PFSK-1 (cell line): ENCODE measurements around the gene RPLP2.

Experiments used
- FOXP2 ChIP-seq: optimal IDR thresholded peaks from 2 replicates; pipeline ENCODE3; 2011; ENCODE audit warnings: borderline replicate concordance, control low read depth, inconsistent platforms; ENCODE audit not compliant: insufficient read depth; ENCODE audit errors: extremely low read length, extremely low read depth
- POLR2AphosphoS5 ChIP-seq: IDR thresholded peaks from 2 replicates; pipeline ENCODE4 v1.6.1; 2012; ENCODE audit warnings: low read depth, mild to moderate bottlenecking, control low read depth, low read length, moderate library complexity
- SIN3A ChIP-seq: IDR thresholded peaks from 2 replicates; pipeline ENCODE4 v1.6.1; 2012; ENCODE audit warnings: mild to moderate bottlenecking, low read length, moderate library complexity, borderline replicate concordance; ENCODE audit not compliant: insufficient read depth
- TAF1 ChIP-seq: IDR thresholded peaks from 2 replicates; pipeline ENCODE4 v1.6.1; 2012; ENCODE audit warnings: low read length, control low read depth, borderline replicate concordance; ENCODE audit not compliant: insufficient read depth

GRCh38 chr11:838441-839279 is 28.9 kb downstream of the RPLP2 start:
- peak; percentile 14; the same call in 1 of the 2 replicates for TF ChIP-seq SIN3A
- no peak; the same call in 1 of the 2 replicates for TF ChIP-seq POLR2AphosphoS5
- TF ChIP-seq TAF1, result no peak; the same call in 1 of the 2 replicates
- no peak for TF ChIP-seq FOXP2
